DMS 273 (cell line): ENCODE measurements around the gene CCNB1IP1.
"Not testable (repeated sequence)": the region's sequence is repeated elsewhere in the genome, so short reads cannot be mapped to it uniquely, and the experiment has no call there.

Source experiments
- DNase-seq: peaks from one replicate; lab custom pipeline; 2025; ENCODE audit not compliant: unreplicated experiment; lab: John Stamatoyannopoulos, UW

Gene CCNB1IP1

GRCh38 chr14:20332788-20333493 is at the start of gene CCNB1IP1:
TSS of gene CCNB1IP1 (minus strand) at chr14:20333279. CDS start at chr14:20316523, 16,756 bp downstream.
- DNase-seq: peak; percentile 96

DNA sequence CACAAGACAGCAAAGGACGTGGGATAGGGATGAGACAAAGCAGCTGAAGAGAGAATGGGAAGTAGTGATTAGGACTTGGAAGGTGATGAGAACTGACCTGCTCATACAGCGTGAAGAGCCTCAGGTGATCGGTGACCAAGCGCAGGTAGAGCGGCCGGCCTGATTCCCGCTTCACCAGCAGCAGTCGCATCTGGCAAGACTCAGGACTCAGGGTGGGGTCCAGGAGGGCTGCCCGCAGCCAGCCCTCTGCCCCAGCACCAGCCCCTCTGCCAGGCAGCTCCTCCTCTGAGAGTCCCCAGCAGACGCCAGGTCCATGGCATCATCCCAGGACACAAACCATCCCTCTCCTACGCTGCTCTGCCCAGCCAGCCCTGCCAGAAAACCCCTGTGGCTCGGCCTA is 49.4 kb upstream of the CCNB1IP1 start:
- no peak for DNase-seq

GRCh38 chr14:20381341-20381740 is 48.3 kb upstream of the CCNB1IP1 start:
- DNase-seq: no peak

- no peak for DNase-seq
These were observed 47.6 kb upstream of the CCNB1IP1 start for GRCh38 chr14:20380681-20381080.

DNA sequence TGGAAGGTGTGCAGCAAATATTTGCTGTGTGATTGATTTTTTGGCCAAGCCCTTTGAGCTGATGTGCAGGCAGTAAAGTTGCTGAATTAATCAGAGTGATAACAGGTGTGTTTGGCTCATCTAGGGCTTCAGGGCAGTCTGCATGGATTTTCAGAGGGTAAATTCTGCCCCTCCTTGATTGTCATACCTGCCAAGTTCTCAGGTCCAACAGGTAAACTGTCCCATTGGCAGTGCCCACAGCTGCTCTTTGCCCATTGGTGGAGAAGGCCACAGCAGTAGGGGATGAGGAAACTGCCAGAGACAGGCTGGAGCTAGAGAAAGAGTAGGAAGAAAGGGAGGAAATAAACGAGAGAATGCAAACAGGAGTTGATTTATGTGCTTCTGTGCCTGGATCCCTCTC is 46.7 kb upstream of the CCNB1IP1 start:
- no peak for DNase-seq

- no peak for DNase-seq
These were observed 44.1 kb upstream of the CCNB1IP1 start for GRCh38 chr14:20377171-20377570.

DNA sequence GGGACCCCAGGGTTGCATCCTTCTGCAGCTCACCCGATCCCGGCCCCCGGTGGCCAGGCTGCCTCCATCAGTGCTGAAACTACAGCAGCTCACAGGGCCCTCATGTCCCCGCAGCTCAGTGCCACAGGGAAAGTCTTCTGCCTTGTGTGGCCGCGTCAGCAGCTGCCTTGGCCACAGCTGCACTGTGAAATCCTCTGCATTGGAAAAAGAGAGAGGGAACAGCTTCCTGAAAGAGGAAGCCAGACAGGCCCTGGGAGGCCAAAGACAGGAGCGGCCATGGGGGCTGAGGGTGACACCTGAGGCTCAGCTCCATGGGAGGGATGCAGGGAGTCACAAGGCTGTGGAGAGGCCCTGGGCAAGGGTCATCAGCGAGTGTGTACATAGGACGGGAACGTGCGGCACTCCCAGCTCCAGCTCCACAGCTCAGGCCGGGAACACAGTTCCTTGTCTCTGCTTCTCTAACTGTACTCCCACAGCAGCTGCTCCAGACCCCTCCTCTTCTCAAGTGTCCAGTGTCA is 43.1 kb upstream of the CCNB1IP1 start:
- DNase-seq: no peak

DNA sequence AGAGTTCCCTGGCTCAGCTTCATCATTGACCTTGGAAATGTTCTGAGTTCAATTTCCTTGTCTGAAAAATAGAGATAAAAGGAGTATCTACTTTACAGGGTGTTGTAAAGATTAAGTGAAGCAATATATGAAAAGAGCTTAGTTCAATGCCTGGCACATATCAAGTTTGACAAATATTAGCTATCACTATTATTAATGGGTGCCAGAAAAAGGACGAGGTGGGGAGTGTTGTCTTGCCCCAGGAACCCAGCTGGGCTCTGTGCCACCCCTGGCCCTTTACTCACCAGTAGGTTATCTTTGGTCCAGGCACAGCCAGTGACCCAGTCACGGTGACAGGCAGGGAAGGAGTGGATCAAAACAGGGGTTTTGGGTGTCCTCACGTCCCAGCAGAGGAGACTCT is 42.4 kb upstream of the CCNB1IP1 start:
- DNase-seq: no peak

DNA sequence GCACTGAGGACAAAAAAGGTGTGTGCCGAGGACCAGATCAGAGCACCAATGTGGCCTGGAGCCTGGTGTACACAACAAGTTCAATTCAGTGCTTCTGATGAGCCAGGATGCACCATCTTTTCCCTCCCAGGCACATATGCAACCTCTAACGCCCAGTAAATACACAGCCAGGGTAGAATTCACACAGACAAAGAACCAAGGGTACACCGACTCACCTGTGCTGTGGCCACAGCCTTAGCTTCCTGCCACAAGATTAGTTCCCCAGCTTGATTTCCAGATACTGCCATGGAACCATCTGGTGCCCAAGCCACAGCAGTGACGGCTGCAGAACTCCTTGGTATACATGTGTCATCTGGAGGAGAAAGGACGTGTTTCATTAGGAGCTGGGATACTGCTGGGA is 39.7 kb upstream of the CCNB1IP1 start:
- no peak for DNase-seq

- no peak for DNase-seq
These were observed 32.8 kb upstream of the CCNB1IP1 start for GRCh38 chr14:20365928-20366327.

- not testable (repeated sequence) for DNase-seq
These were observed 25.4 kb upstream of the CCNB1IP1 start for GRCh38 chr14:20358474-20358873.

GRCh38 chr14:20356422-20356821 is 23.3 kb upstream of the CCNB1IP1 start:
- no peak for DNase-seq

GRCh38 chr14:20350860-20351259 is 17.8 kb upstream of the CCNB1IP1 start:
- no peak for DNase-seq

- no peak for DNase-seq
These were observed 17.2 kb upstream of the CCNB1IP1 start for GRCh38 chr14:20350282-20350681.

GRCh38 chr14:20347747-20348146 is 14.7 kb upstream of the CCNB1IP1 start:
- no peak for DNase-seq

DNA sequence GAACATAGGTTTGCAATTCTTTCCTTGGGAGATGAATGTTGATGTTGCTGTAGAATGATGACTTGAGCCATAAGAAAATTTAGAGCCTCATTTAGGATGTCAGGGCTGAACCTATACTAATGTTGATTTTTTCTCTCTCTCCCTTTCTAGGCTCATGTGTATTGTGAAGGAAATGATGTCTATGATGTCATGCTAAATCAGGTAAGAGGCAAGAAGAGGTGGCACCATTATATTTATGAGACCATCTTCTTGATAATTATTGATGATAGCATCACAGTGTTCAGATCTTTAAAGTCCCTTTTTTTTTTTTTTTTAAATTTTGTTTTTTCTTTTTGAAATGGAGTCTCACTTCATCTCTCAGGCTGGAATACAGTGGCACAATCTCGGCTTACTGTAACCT is 13.6 kb upstream of the CCNB1IP1 start:
- DNase-seq: no peak

DNA sequence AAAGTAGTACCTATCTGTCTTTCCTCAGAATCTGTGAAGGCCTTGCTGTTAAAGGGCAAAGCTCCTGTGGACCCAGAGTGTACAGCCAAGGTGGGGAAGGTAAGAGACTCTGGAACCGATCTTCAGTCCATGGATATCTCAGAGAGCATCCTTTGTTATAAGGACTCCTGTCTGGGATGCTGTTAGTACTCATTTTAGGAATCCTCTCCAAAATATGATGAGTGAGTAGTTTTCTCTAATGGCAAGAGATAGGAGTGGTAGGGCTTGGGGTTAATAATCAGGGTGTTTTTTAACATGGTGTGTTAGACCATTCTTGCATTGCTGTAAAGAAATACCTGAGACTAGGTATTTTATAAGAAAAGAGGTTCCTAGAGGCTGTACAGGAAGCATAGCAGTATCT is 12.3 kb upstream of the CCNB1IP1 start:
- DNase-seq: no peak

DNA sequence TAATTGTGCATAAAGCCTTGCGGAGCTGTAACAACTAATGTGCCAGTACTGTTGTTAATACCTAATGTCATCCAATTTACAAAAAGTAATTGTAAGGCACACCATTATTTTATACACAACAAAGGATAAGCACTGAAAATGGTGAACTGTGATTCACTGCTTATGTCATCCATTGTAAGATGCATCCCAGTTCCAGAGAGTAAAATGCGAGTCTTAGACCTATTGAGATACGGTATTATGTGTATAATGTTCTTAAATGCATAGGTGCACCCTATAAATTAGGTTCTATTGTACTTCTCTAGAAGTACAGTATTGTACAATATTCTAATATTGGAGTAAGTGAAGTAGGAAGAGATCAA is 10.8 kb upstream of the CCNB1IP1 start:
- peak; percentile 59 for DNase-seq

- DNase-seq: peak; percentile 100
These were observed 10.2 kb upstream of the CCNB1IP1 start, which contains the start of gene PARP2 for GRCh38 chr14:20343092-20343861. TSS of gene PARP2 (plus strand) at chr14:20343635. CDS start at chr14:20343642, 7 bp downstream.

DNA sequence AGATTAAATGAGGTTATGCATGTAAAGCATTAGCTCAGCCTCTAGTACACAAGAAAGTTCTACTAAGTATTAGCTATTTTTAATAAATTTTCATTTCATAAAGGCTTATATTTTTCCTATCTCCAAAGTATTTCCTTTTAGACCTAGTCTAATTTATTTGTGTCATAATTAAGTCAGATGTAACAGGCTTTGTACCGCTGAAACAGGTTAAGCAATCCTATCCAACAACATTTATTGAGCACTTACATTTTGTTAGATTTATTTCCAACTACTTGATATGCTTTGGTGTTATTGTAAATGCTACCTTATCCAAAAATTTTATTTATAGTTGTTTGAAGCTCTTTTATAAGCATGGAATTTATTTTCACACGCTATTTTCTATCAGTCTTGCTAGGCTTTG is 8.6 kb upstream of the CCNB1IP1 start:
- no peak for DNase-seq

- not testable (repeated sequence) for DNase-seq
These were observed 8.0 kb upstream of the CCNB1IP1 start for GRCh38 chr14:20341032-20341431.

DNA sequence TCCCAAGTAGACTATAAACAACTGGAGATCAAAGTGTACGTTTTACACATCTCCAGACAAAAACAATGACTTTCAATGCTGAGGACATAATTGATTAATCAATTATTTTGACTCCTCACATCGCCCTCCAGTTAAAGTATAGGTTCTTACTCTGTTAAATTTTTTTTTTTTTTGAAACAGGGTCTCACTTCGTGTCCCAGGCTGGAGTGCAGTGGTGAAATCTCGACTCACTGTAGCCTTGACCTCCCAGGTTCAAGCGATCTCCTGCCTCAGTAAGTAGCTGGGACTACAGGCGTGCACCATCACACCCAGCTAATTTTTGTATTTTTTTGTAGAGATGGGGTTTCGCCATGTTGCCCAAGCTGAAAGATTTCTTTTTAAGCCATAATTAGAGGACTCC is 938 bp upstream of the CCNB1IP1 start:
- DNase-seq: no peak
